ENCODE data around the gene GREB1. TPM values are rescaled to one million over a fixed set of nuclear protein-coding genes. Genes with fewer than 3 reads are reported as not detected.

The GREB1 gene
- total and polyA plus RNA-seq, 2 donors (not counting 1 experiment from before 2014, with no cell fraction given) = 0.04 to 0.39 TPM

DNA sequence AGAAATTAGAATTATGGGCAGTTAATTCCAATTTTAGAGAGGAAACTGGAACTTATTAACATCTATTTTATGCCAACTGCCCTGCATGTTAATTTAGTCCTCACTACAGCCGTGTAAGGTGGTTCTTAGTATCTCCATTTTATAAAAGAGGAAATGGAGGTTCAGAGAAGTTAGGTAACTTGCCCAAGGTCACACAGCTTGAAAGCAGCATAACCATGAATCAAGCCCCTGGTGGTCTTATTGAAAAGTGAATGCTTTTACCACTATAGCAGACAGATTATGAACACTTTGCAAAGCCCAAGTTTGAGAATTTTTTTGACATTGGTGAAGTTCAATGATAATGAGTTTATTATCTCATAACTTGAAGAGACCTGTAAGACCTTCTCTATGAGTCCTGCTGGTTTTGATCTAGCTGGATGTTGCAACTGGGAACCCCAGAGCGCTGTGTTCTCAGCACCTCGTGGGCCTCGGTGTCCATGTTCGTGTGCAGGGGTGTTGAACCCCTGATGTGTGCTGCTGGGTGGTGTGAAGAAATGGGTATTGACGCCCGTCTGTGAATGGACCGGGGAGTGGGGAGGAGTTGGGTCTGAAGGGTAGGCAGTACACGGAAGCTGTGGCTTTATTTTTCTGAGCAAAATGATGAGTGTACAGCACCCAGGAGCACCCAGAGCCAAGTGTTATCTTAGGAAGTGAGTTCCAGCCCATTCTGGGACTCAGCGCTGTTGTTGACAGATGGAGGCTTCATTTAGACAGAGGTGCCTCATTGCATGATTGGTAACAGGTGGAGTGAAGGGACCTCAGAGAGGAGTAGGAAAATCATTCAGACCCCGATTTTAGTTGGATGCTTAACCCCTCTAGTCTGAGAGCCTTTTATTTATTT is 9.7 kb downstream of the GREB1 start:
- H3K79me2 ChIP-seq (ENCODE audit: control insufficient read depth, insufficient read depth, low read length) = no peaks in the 10 kb centered on the region
- no peak overlapping the region for H3K27ac Mint-ChIP-seq
- no peak overlapping the region for H3K4me3 ChIP-seq (ENCODE audit: control extremely low read depth in 1 of 5, extremely low read depth in 1 of 5, insufficient read depth in 1 of 5, low read depth in 2 of 5, low read length in 4 of 5)
- no peaks in the 10 kb centered on the region for H3K9me3 Mint-ChIP-seq (ENCODE audit: insufficient read depth)
- intact Hi-C loops (cut with micrococcal nuclease) = no loop called here
- no peak overlapping the region for H2AFZ ChIP-seq (ENCODE audit: insufficient read depth, low read depth, low read length, poor library complexity, severe bottlenecking)
- CTCF ChIA-PET = no interaction called here
- no peaks in the 10 kb centered on the region for H4K20me1 ChIP-seq (ENCODE audit: control insufficient read depth, insufficient read depth, low read length, poor library complexity, severe bottlenecking)
- H3K4me3 Mint-ChIP-seq = no peak overlapping the region
- H3K4me1 Mint-ChIP-seq = no peaks in the 10 kb centered on the region
- no peak overlapping the region for H3K27ac ChIP-seq (ENCODE audit: low read length in 2 of 2)
- peaks cover 0 to 2% (median 0%) of the 10 kb centered on the region in 3 donors for H3K9me3 ChIP-seq (ENCODE audit: control extremely low read depth in 1 of 3, control insufficient read depth in 2 of 3, insufficient read depth in 1 of 3, low read length in 2 of 3)
- DNase-seq = no peak
- POLR2A ChIA-PET = no interaction called here
- no peaks in the 10 kb centered on the region for H3K4me1 ChIP-seq (ENCODE audit: control insufficient read depth in 2 of 2, insufficient read depth in 2 of 2, low read length in 2 of 2)
- H3K27me3 Mint-ChIP-seq = peaks cover 43% of the 10 kb centered on the region
- no peak for ATAC-seq (ENCODE audit: low read depth)
- no peaks in the 10 kb centered on the region for H3K36me3 ChIP-seq (replicated peaks in 1 of 2; ENCODE audit: control extremely low read depth in 1 of 2, control insufficient read depth in 1 of 2, extremely low read depth in 1 of 2, insufficient read depth in 2 of 2, low read length in 1 of 2)
- WGBS (ENCODE audit: insufficient coverage) = 89% methylated on average over 9 of the region's 11 CpGs
- H3K4me2 ChIP-seq (replicated peaks; ENCODE audit: low read depth, low read length, poor library complexity, severe bottlenecking) = no peak overlapping the region
- H3K27me3 ChIP-seq (replicated peaks in 1 of 4; ENCODE audit: control extremely low read depth in 1 of 4, control insufficient read depth in 3 of 4, insufficient read depth in 4 of 4, low read length in 3 of 4) = peaks cover 0 to 12% (median 0%) of the 10 kb centered on the region in 4 experiments
- no peak overlapping the region for H3K9ac ChIP-seq (ENCODE audit: low read length)
- TF ChIP-seq EZH2 (IDR thresholded peaks at IDR 0.05; ENCODE audit: borderline replicate concordance, insufficient read depth, low read depth, low read length, poor library complexity, severe bottlenecking) = no peak
- TF ChIP-seq, protein P1, sequence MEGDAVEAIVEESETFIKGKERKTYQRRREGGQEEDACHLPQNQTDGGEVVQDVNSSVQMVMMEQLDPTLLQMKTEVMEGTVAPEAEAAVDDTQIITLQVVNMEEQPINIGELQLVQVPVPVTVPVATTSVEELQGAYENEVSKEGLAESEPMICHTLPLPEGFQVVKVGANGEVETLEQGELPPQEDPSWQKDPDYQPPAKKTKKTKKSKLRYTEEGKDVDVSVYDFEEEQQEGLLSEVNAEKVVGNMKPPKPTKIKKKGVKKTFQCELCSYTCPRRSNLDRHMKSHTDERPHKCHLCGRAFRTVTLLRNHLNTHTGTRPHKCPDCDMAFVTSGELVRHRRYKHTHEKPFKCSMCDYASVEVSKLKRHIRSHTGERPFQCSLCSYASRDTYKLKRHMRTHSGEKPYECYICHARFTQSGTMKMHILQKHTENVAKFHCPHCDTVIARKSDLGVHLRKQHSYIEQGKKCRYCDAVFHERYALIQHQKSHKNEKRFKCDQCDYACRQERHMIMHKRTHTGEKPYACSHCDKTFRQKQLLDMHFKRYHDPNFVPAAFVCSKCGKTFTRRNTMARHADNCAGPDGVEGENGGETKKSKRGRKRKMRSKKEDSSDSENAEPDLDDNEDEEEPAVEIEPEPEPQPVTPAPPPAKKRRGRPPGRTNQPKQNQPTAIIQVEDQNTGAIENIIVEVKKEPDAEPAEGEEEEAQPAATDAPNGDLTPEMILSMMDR (IDR thresholded peaks at IDR 0.05) = no peak

DNA sequence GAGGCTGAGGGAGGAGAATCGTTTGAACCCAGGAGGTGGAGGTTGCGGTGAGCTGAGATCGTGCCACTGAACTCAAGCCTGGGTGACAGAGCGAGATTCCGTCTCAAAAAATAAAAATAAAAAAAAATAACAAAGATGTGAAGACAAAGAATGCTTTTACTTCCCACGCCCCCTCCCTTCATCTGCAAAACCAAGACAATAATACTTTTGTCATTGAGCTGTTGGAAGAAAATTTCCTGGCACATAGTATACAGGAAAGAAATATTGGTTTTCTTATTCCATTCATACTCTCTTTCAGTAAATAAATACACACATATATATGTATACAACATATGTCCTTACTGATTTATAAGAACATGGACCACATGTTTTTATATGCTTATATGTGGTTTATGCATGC is 12.2 kb downstream of the GREB1 start:
- H3K4me1 ChIP-seq (ENCODE audit: control insufficient read depth in 2 of 2, insufficient read depth in 2 of 2, low read length in 2 of 2) = no peaks in the 10 kb centered on the region
- TF ChIP-seq EZH2 (IDR thresholded peaks at IDR 0.05; ENCODE audit: borderline replicate concordance, insufficient read depth, low read depth, low read length, poor library complexity, severe bottlenecking) = no peak
- TF ChIP-seq, protein P1 (IDR thresholded peaks at IDR 0.05) = no peak
- no peak overlapping the region for H3K4me3 ChIP-seq (ENCODE audit: control extremely low read depth in 1 of 5, extremely low read depth in 1 of 5, insufficient read depth in 1 of 5, low read depth in 2 of 5, low read length in 4 of 5)
- no peak overlapping the region for H3K9ac ChIP-seq (ENCODE audit: low read length)
- intact Hi-C loops (cut with micrococcal nuclease) = no loop called here
- H3K4me2 ChIP-seq (replicated peaks; ENCODE audit: low read depth, low read length, poor library complexity, severe bottlenecking) = no peak overlapping the region
- DNase-seq (no peak), ATAC-seq (ENCODE audit: low read depth) (no peak)
- Mint-ChIP-seq H3K9me3 (ENCODE audit: insufficient read depth) (no peaks in the 10 kb centered on the region), H3K27ac (no peak overlapping the region), H3K27me3 (peaks cover 38% of the 10 kb centered on the region), H3K4me3 (no peak overlapping the region), H3K4me1 (no peaks in the 10 kb centered on the region)
- H3K79me2 ChIP-seq (ENCODE audit: control insufficient read depth, insufficient read depth, low read length) = no peaks in the 10 kb centered on the region
- POLR2A ChIA-PET = no interaction called here
- H3K27ac ChIP-seq (ENCODE audit: low read length in 2 of 2) = no peak overlapping the region
- H3K9me3 ChIP-seq (ENCODE audit: control extremely low read depth in 1 of 3, control insufficient read depth in 2 of 3, insufficient read depth in 1 of 3, low read length in 2 of 3) = peaks cover 0 to 2% (median 0%) of the 10 kb centered on the region in 3 donors
- peaks cover 0 to 12% (median 0%) of the 10 kb centered on the region in 4 experiments for H3K27me3 ChIP-seq (replicated peaks in 1 of 4; ENCODE audit: control extremely low read depth in 1 of 4, control insufficient read depth in 3 of 4, insufficient read depth in 4 of 4, low read length in 3 of 4)
- no CpG with 5 or more reads among the region's 6 CpGs for WGBS (ENCODE audit: insufficient coverage)
- CTCF ChIA-PET = no interaction called here
- no peaks in the 10 kb centered on the region for H3K36me3 ChIP-seq (replicated peaks in 1 of 2; ENCODE audit: control extremely low read depth in 1 of 2, control insufficient read depth in 1 of 2, extremely low read depth in 1 of 2, insufficient read depth in 2 of 2, low read length in 1 of 2)
- no peaks in the 10 kb centered on the region for H4K20me1 ChIP-seq (ENCODE audit: control insufficient read depth, insufficient read depth, low read length, poor library complexity, severe bottlenecking)
- H2AFZ ChIP-seq (ENCODE audit: insufficient read depth, low read depth, low read length, poor library complexity, severe bottlenecking) = no peak overlapping the region

Data from B cell (primary cell).